Calu3 (cell line): ENCODE results near the gene MYO9B. TPM values are rescaled to one million over a fixed set of nuclear protein-coding genes. Genes with fewer than 3 reads are reported as not detected.

Experiments
- BruUV-seq: library from RNA; stranded (reverse); fragments of 400-500 nt; replicated peaks from 2 replicates; lab custom pipeline; 2021; lab: Mats Ljungman, UMichigan
- CTCF ChIA-PET: fragments of 300-600 bp; sonication (Branson Sonifier 250); formaldehyde crosslinking; loops from one replicate; lab custom pipeline; 2022; ENCODE audit warnings: antibody characterized with exemption; lab: Charles Lee
- DNase-seq: peaks from one replicate; pipeline ENCODE4 v3.0.0; 2022
- H3K27ac Mint-ChIP-seq: one replicate; pipeline ENCODE4 v1.8.0; 2022; ENCODE audit warnings: mixed read lengths; ENCODE audit not compliant: unreplicated experiment
- H3K27me3 Mint-ChIP-seq: one replicate; pipeline ENCODE4 v1.8.0; 2022; ENCODE audit warnings: mixed read lengths; ENCODE audit not compliant: unreplicated experiment
- H3K36me3 Mint-ChIP-seq: one replicate; pipeline ENCODE4 v1.8.0; 2022; ENCODE audit warnings: mild to moderate bottlenecking, moderate library complexity, mixed read lengths; ENCODE audit not compliant: insufficient read depth, unreplicated experiment
- H3K4me1 Mint-ChIP-seq: one replicate; pipeline ENCODE4 v1.8.0; 2022; ENCODE audit warnings: mild to moderate bottlenecking, low read depth, mixed read lengths; ENCODE audit not compliant: unreplicated experiment
- H3K4me3 Mint-ChIP-seq: one replicate; pipeline ENCODE4 v1.8.0; 2022; ENCODE audit warnings: mild to moderate bottlenecking, low read depth, moderate library complexity, mixed read lengths; ENCODE audit not compliant: unreplicated experiment
- H3K9me3 Mint-ChIP-seq: one replicate; pipeline ENCODE4 v1.8.0; 2022; ENCODE audit warnings: low read depth, mixed read lengths; ENCODE audit not compliant: unreplicated experiment
- intact Hi-C: fragments of 100-400 bp; cut with micrococcal nuclease; formaldehyde crosslinking; loops from one replicate; pipeline ENCODE4 v1.10.0; 2022; ENCODE audit not compliant: unreplicated experiment
- total RNA-seq: library from RNA; stranded (reverse); gene quantifications from 2 replicates; pipeline ENCODE4 v1.2.3, GENCODE V29; 2022
- TF ChIP-seq, protein P1 (sequence below): fragments of 200-600 bp; IDR thresholded peaks from one replicate; pipeline ENCODE4 v1.8.0; 2022; ENCODE audit warnings: antibody characterized with exemption; ENCODE audit not compliant: unreplicated experiment

MYO9B gene
- total RNA-seq, 1 experiment from 2014 or later: 38.4 TPM

GRCh38 chr19:17180997-17181702, 105.6 kb downstream of the MYO9B start:
- H3K4me3 Mint-ChIP-seq: no peak overlapping the region
- TF ChIP-seq, protein P1, sequence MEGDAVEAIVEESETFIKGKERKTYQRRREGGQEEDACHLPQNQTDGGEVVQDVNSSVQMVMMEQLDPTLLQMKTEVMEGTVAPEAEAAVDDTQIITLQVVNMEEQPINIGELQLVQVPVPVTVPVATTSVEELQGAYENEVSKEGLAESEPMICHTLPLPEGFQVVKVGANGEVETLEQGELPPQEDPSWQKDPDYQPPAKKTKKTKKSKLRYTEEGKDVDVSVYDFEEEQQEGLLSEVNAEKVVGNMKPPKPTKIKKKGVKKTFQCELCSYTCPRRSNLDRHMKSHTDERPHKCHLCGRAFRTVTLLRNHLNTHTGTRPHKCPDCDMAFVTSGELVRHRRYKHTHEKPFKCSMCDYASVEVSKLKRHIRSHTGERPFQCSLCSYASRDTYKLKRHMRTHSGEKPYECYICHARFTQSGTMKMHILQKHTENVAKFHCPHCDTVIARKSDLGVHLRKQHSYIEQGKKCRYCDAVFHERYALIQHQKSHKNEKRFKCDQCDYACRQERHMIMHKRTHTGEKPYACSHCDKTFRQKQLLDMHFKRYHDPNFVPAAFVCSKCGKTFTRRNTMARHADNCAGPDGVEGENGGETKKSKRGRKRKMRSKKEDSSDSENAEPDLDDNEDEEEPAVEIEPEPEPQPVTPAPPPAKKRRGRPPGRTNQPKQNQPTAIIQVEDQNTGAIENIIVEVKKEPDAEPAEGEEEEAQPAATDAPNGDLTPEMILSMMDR: no peak
- H3K36me3 Mint-ChIP-seq: peaks cover 20% of the 10 kb centered on the region
- intact Hi-C loops: no loop called here
- no peak overlapping the region for H3K27ac Mint-ChIP-seq
- DNase-seq: no peak
- no peaks in the 10 kb centered on the region for H3K27me3 Mint-ChIP-seq
- BruUV-seq: no TSS peak
- no peaks in the 10 kb centered on the region for H3K9me3 Mint-ChIP-seq
- no peaks in the 10 kb centered on the region for H3K4me1 Mint-ChIP-seq
- CTCF ChIA-PET: no interaction called here

- no peak for DNase-seq
- peaks cover 20% of the 10 kb centered on the region for H3K36me3 Mint-ChIP-seq
- no peak overlapping the region for H3K27ac Mint-ChIP-seq
- intact Hi-C loops: no loop called here
- CTCF ChIA-PET: interaction anchor here (0.6 kb wide), 1 partner anchor 982 kb away, joined by 4 read pairs; no protein-coding TSS in a partner anchor
- no TSS peak for BruUV-seq
- no peaks in the 10 kb centered on the region for H3K27me3 Mint-ChIP-seq
- H3K4me1 Mint-ChIP-seq: no peaks in the 10 kb centered on the region
- TF ChIP-seq, protein P1: no peak
- H3K9me3 Mint-ChIP-seq: no peaks in the 10 kb centered on the region
- H3K4me3 Mint-ChIP-seq: no peak overlapping the region
Measured at GRCh38 chr19:17183271-17183761, 107.7 kb downstream of the MYO9B start.

GRCh38 chr19:17183858-17184321, 108.3 kb downstream of the MYO9B start:
- H3K36me3 Mint-ChIP-seq: peaks cover 20% of the 10 kb centered on the region
- intact Hi-C loops: no loop called here
- TF ChIP-seq, protein P1: no peak
- DNase-seq: no peak
- H3K4me1 Mint-ChIP-seq: no peaks in the 10 kb centered on the region
- no peaks in the 10 kb centered on the region for H3K9me3 Mint-ChIP-seq
- H3K4me3 Mint-ChIP-seq: no peak overlapping the region
- no peak overlapping the region for H3K27ac Mint-ChIP-seq
- CTCF ChIA-PET: no interaction called here
- BruUV-seq: no TSS peak
- no peaks in the 10 kb centered on the region for H3K27me3 Mint-ChIP-seq

- H3K4me1 Mint-ChIP-seq: no peaks in the 10 kb centered on the region
- H3K9me3 Mint-ChIP-seq: no peaks in the 10 kb centered on the region
- no TSS peak for BruUV-seq
- intact Hi-C loops: no loop called here
- H3K27ac Mint-ChIP-seq: no peak overlapping the region
- H3K36me3 Mint-ChIP-seq: peaks cover 20% of the 10 kb centered on the region
- H3K27me3 Mint-ChIP-seq: no peaks in the 10 kb centered on the region
- no peak for DNase-seq
- H3K4me3 Mint-ChIP-seq: no peak overlapping the region
- TF ChIP-seq, protein P1: no peak
- CTCF ChIA-PET: no interaction called here
Measured at GRCh38 chr19:17184371-17184841, 108.8 kb downstream of the MYO9B start.
